A549 (cell line): Measurements from ENCODE around the gene SH3RF2. TPM values are rescaled to one million over a fixed set of nuclear protein-coding genes. Genes with fewer than 3 reads are reported as not detected.
A peak's percentile ranks its signal among the peaks of the same experiment; 100 is the strongest.

Experiments used
- ATAC-seq, 2 experiments: fragments of 200-7000 bp in 1 of 2; fragments of >200 bp in 1 of 2; cut with Nextera tagmentation in 1 of 2; cut with Tn5 transposase in 1 of 2; 3 replicates each; pipeline versions ENCODE4 v1.8.0 to v1.9.1; 2018 to 2020; ENCODE audit warnings: mild to moderate bottlenecking in 1 of 2, moderate library complexity in 1 of 2
- CTCF ChIA-PET: fragments of 300-600 bp; sonication (Branson Sonifier 250); formaldehyde crosslinking; extraction: SDS; loops from one replicate; lab custom pipeline; 2021; ENCODE audit warnings: antibody characterized with exemption, inconsistent platforms; lab: Yijun Ruan, JAX
- POLR2A ChIA-PET: fragments of 350-600 bp; formaldehyde crosslinking; extraction: SDS; loops from one replicate; lab custom pipeline; 2021; ENCODE audit warnings: antibody characterized with exemption, inconsistent platforms; lab: Yijun Ruan, JAX
- DNase-seq, 2 experiments: peaks; one replicate each; pipeline versions ENCODE4 v3.0.0 to v3.0.0-alpha.2; 2011 to 2016; ENCODE audit warnings: low read depth in 1 of 2, low spot score in 1 of 2
- FAIRE-seq: peaks from 2 replicates; lab custom pipeline; 2011; peaks lifted over from hg19 to GRCh38; lab: Jason Lieb, UNC
- H3K27ac ChIP-seq, 2 experiments: fragments of >200 bp; sonication (Bioruptor Twin); formaldehyde crosslinking; 3 replicates each; pipeline ENCODE4 v1.5.1; 2016 to 2017
- H3K4me1 ChIP-seq: fragments of >200 bp; sonication (Bioruptor Twin); formaldehyde crosslinking; 3 replicates; pipeline ENCODE4 v1.6.1; 2016
- H3K4me2 ChIP-seq: fragments of >200 bp; sonication (Bioruptor Twin); formaldehyde crosslinking; 3 replicates; pipeline ENCODE4 v1.6.1; 2016
- H3K4me3 ChIP-seq: fragments of >200 bp; sonication (Bioruptor Twin); formaldehyde crosslinking; 3 replicates; pipeline ENCODE4 v1.5.1; 2016
- H3K9me3 ChIP-seq: fragments of >200 bp; sonication (Bioruptor Twin); formaldehyde crosslinking; 3 replicates; pipeline ENCODE4 v1.6.1; 2016
- CEBPB ChIP-seq, 2 experiments: fragments of >200 bp in 1 of 2; sonication (Bioruptor Twin) in 1 of 2; formaldehyde crosslinking in 1 of 2; IDR thresholded peaks; 2 replicates each; pipeline ENCODE4 v1.6.1; 2012 to 2016
- CTCF ChIP-seq: fragments of >200 bp; sonication (Bioruptor Twin); formaldehyde crosslinking; IDR thresholded peaks from 3 replicates; pipeline ENCODE4 v1.5.1; 2016
- FOSL2 ChIP-seq, 2 experiments: fragments of 450-650 bp in 1 of 2; fragments of >200 bp in 1 of 2; sonication (Bioruptor Twin) in 1 of 2; formaldehyde crosslinking; IDR thresholded peaks; 2 replicates each; pipeline versions ENCODE4 v1.5.0 to v1.6.1; 2016 to 2020; ENCODE audit warnings: mild to moderate bottlenecking in 1 of 2, moderate library complexity in 1 of 2
- GATA3 ChIP-seq: IDR thresholded peaks from 2 replicates; pipeline ENCODE4 v1.6.1; 2012; ENCODE audit warnings: borderline replicate concordance
- HEYL ChIP-seq: fragments of 250-450 bp; sonication (Bioruptor Pico); IDR thresholded peaks from 2 replicates; pipeline ENCODE4 v1.8.0; 2021; ENCODE audit warnings: mild to moderate bottlenecking, moderate library complexity
- HMGXB4 ChIP-seq: fragments of 250-450 bp; sonication (Bioruptor Pico); IDR thresholded peaks from 2 replicates; pipeline ENCODE4 v1.5.0; 2021; ENCODE audit warnings: mild to moderate bottlenecking, moderate library complexity, borderline replicate concordance
- HOXA7 ChIP-seq: fragments of 250-450 bp; sonication (Bioruptor Pico); IDR thresholded peaks from 2 replicates; pipeline ENCODE4 v1.5.0; 2020; ENCODE audit warnings: mild to moderate bottlenecking, moderate library complexity
- HOXB13 ChIP-seq: fragments of 250-450 bp; sonication (Bioruptor Pico); IDR thresholded peaks from 2 replicates; pipeline ENCODE4 v1.5.0; 2020; ENCODE audit warnings: low read depth, mild to moderate bottlenecking, moderate library complexity
- JUNB ChIP-seq: fragments of >200 bp; sonication (Bioruptor Twin); formaldehyde crosslinking; IDR thresholded peaks from 2 replicates; pipeline ENCODE4 v1.6.1; 2016
- MAX ChIP-seq: IDR thresholded peaks from 2 replicates; pipeline ENCODE4 v1.6.1; 2012
- MAZ ChIP-seq: fragments of 150-350 bp; IDR thresholded peaks from 2 replicates; pipeline ENCODE4 v1.6.1; 2014; ENCODE audit warnings: antibody characterized with exemption, low read depth, low read length, borderline replicate concordance
- RAD21 ChIP-seq, 2 experiments: fragments of >200 bp in 1 of 2; sonication (Bioruptor Twin) in 1 of 2; formaldehyde crosslinking in 1 of 2; IDR thresholded peaks in 1 of 2; conservative IDR thresholded peaks in 1 of 2; 2 replicates in 1 of 2; 3 replicates in 1 of 2; pipeline ENCODE4 v1.6.1; 2012 to 2018; ENCODE audit warnings: inconsistent platforms in 1 of 2
- RFX5 ChIP-seq: fragments of 450-650 bp; IDR thresholded peaks from 2 replicates; pipeline ENCODE4 v1.7.1; 2014; ENCODE audit warnings: antibody characterized with exemption, mild to moderate bottlenecking, moderate library complexity
- SMC3 ChIP-seq: fragments of >200 bp; sonication (Bioruptor Twin); formaldehyde crosslinking; IDR thresholded peaks from 3 replicates; pipeline ENCODE4 v1.6.1; 2018; ENCODE audit warnings: inconsistent platforms
- SREBF2 ChIP-seq: fragments of 450-650 bp; IDR thresholded peaks from 2 replicates; pipeline ENCODE4 v1.6.1; 2014; ENCODE audit warnings: mild to moderate bottlenecking, moderate library complexity
- ZC3H11A ChIP-seq: fragments of 450-650 bp; IDR thresholded peaks from 2 replicates; pipeline ENCODE4 v1.6.1; 2014; ENCODE audit warnings: antibody characterized with exemption, mild to moderate bottlenecking
- ZFP36 ChIP-seq: fragments of 450-650 bp; IDR thresholded peaks from 2 replicates; pipeline ENCODE4 v1.6.1; 2014; ENCODE audit warnings: borderline replicate concordance; ENCODE audit not compliant: partially characterized antibody
- WGBS: methylation state at CpG from one replicate; pipeline ENCODE4 v1.1.6; 2017; ENCODE audit errors: missing lambda C conversion rate; 5-methylcytosine and 5-hydroxymethylcytosine counted together
- polyA plus RNA-seq, 4 experiments: library from polyadenylated mRNA; depleted of rRNA in 3 of 4; stranded (reverse); fragments of >200 nt; fragmentation: RNase III in 1 of 4; extraction: RNeasy Plus Mini Kit Qiagen cat#74134 plus additional on column Dnase treatment in 1 of 4; gene quantifications; 2 replicates in 3 of 4; 3 replicates in 1 of 4; pipeline ENCODE4 v1.2.3, GENCODE V29; 2011 to 2017
- TF ChIP-seq, protein P1 (sequence below): IDR thresholded peaks from 2 replicates; pipeline ENCODE4 v1.6.1; 2012; ENCODE audit warnings: low read depth, borderline replicate concordance
- TF ChIP-seq, protein P2 (sequence below): fragments of 150-350 bp; IDR thresholded peaks from 2 replicates; pipeline ENCODE4 v1.6.1; 2014; ENCODE audit warnings: low read depth, mild to moderate bottlenecking, low read length
- TF ChIP-seq, protein P3 (sequence below): fragments of 450-650 bp; IDR thresholded peaks from 2 replicates; pipeline ENCODE4 v1.6.1; 2014; ENCODE audit warnings: antibody characterized with exemption

Gene SH3RF2
- polyA plus RNA-seq, 2 of the 4 experiments (the other 2 are of a cell fraction), result 4.1 to 6.0 TPM

DNA sequence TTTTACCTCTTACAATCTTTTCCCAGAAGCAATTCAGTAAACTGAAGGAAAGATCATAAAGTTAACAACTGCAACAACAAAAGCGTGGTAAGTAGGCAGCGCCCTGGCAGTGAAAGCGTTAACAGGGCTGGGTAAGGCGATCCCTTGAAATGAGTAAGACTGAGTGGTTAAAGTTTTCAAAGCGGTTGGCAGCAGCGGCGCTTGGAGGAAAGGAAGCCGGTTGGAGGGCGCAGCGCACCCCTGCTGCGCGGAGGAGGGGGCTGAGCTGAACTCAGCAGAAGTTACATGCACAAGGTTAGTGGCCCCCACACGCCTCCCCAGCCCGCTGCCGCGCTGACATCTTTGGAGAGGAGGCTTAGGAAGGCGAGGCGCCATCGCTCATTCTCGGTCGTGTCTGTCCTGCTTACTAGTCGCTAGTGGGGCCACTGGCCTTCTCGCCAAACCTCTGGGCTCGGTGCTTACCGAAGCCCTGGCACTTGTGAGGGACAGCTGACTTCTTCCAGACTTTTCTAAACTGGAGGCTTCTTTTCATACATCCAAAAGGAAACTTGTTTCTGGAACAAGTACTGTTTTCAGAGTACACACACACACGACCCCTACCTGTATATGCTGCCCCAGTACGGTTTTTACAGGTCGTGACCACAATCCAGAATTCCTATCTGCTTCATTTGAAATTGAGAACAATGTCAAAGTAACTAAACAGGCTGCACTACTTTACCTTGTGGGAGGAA, at the start of gene SH3RF2 (continued):
- TF ChIP-seq FOSL2 (IDR thresholded peaks at IDR 0.05), result 0 out of 2 replicates have a peak, but pooled peaks have one; percentile 8
- TF ChIP-seq FOSL2 (CRISPR knock-in tag; IDR thresholded peaks at IDR 0.05), result peak; percentile 59

DNA sequence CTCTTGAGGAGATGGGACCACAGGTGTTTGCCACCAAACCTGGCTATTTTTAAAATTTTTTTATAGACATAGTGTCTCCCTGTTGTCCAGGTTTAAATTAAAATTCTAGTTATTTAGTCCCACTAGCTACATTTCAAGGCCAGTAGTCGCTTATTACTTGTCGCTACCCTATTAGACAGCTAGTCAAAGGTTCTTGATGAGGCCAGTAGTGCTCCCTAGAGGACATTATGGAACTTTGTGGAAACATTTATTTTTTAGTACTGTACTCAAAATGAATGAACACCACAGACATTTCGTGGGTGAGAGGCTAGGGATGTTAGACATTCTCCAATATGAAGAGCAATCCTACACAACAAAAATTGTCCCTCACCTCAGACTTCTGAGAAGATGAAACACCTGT, 49.2 kb upstream of the SH3RF2 start:
- no peak overlapping the region for H3K4me3 ChIP-seq
- FAIRE-seq (no peak), ATAC-seq (peak in 1 of 2 experiments; percentile 59; a peak in 2 of 6 replicates), DNase-seq (peak in 1 of 2 experiments; percentile 18)
- H3K4me2 ChIP-seq, result no peak overlapping the region
- CTCF ChIA-PET, result interaction anchor here (0.7 to 3.3 kb wide), 12 partner anchors 10 to 701 kb away, joined by 3 to 14 read pairs (median 4); partner anchors contain the start of gene PRELID2
- POLR2A ChIA-PET, result interaction anchor here (0.6 kb wide), 1 partner anchor 203 kb away, joined by 3 read pairs; no protein-coding TSS in a partner anchor
- 56% methylated on average over 3 of the region's 3 CpGs for WGBS
- H3K27ac ChIP-seq, result no peak overlapping the region
- H3K4me1 ChIP-seq, result no peaks in the 10 kb centered on the region
- H3K9me3 ChIP-seq, result peaks cover 21% of the 10 kb centered on the region; the same call in 2 of the 3 replicates
- TF ChIP-seq RAD21 (conservative IDR thresholded peaks at IDR 0.05 in 1 of 2, IDR thresholded peaks at IDR 0.05 in 1 of 2) (0 out of 5 replicates have a peak, but pooled peaks of 1 of the 2 experiments have one; percentile 19), ZFP36 (no peak)

DNA sequence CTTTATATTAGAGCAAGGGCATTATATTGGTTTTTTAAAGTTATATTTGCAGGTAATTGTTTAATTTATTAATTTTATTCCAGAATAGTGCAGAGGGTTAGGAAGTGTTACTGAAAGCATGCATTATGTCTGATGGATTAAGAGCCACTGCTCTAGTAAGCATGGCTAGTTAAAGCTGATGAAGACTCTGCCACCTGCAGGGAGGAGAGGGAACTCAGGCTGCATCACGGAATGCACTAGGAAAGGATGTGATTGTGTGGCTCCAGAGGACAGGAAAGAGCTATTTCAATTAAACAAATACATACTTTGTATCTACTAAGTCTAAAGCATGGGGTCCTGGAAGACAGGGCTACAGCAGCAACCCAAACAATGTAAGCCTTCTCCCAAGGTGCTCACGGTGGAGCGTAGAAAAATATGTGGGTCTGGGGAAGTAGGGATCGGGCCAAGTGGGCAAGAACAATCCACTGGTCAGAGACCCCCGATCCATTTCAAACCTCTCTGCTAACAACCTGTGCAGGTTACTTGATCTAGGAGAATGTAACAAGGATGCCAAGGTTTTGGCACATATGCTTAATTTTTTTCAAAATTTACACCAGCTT, 48.3 kb upstream of the SH3RF2 start:
- peak; percentile 97 to 98 for ATAC-seq
- peak; percentile 40 to 53 for DNase-seq
- ChIA-PET POLR2A (interaction anchor here (0.6 kb wide), 1 partner anchor 52 kb away, joined by 3 read pairs; no protein-coding TSS in a partner anchor), CTCF (interaction anchor here (0.6 to 3.3 kb wide), 21 partner anchors 10 to 1684 kb away, joined by 3 to 14 read pairs (median 4); partner anchors contain the start of gene PRELID2)
- Histone ChIP-seq H3K4me1 (no peaks in the 10 kb centered on the region), H3K4me2 (no peak overlapping the region), H3K9me3 (peaks cover 21% of the 10 kb centered on the region; the same call in 2 of the 3 replicates)
- peak; percentile 87 for FAIRE-seq
- WGBS, result 52% methylated on average over 5 of the region's 5 CpGs
- no peak for TF ChIP-seq SREBF2
- peak; percentile 47 to 62; a peak in 4 of 5 replicates for TF ChIP-seq RAD21 (conservative IDR thresholded peaks at IDR 0.05 in 1 of 2, IDR thresholded peaks at IDR 0.05 in 1 of 2)
- TF ChIP-seq SMC3, result peak; percentile 50; the same call in 2 of the 3 replicates
- peak; percentile 54 for TF ChIP-seq CTCF
- no peak for TF ChIP-seq MAX
- no peak for TF ChIP-seq HOXB13
- TF ChIP-seq RFX5, result no peak
- no peak for TF ChIP-seq MAZ
- TF ChIP-seq, all 56 proteins: peak for 3
- Histone ChIP-seq H3K27ac (no peak overlapping the region), H3K4me3 (no peak overlapping the region)

GRCh38 chr5:145889611-145890010, 46.8 kb upstream of the SH3RF2 start:
- H3K4me3 ChIP-seq, result no peak overlapping the region
- no peak for ATAC-seq
- 62% methylated on average over 2 of the region's 2 CpGs for WGBS
- FAIRE-seq, result no peak
- H3K4me2 ChIP-seq, result no peak overlapping the region
- no peak for DNase-seq
- no peaks in the 10 kb centered on the region for H3K4me1 ChIP-seq
- no peak overlapping the region for H3K27ac ChIP-seq
- peaks cover 21% of the 10 kb centered on the region; the same call in 2 of the 3 replicates for H3K9me3 ChIP-seq
- CTCF ChIA-PET, result interaction anchor here (1.4 to 3.3 kb wide), 5 partner anchors 13 to 1686 kb away, joined by 3 to 14 read pairs (median 6); no protein-coding TSS in a partner anchor
- POLR2A ChIA-PET, result interaction anchor here (0.6 kb wide), 1 partner anchor 210 kb away, joined by 7 read pairs; no protein-coding TSS in a partner anchor
- TF ChIP-seq SMC3 (no peak), MAX (no peak), HMGXB4 (no peak), GATA3 (no peak), MAZ (no peak), ZC3H11A (no peak), CEBPB (IDR thresholded peaks at IDR 0.05) (no peak), HEYL (CRISPR knock-in tag) (no peak), JUNB (no peak), HOXA7 (no peak)
- TF ChIP-seq, protein P1, sequence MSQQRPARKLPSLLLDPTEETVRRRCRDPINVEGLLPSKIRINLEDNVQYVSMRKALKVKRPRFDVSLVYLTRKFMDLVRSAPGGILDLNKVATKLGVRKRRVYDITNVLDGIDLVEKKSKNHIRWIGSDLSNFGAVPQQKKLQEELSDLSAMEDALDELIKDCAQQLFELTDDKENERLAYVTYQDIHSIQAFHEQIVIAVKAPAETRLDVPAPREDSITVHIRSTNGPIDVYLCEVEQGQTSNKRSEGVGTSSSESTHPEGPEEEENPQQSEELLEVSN, result no peak
- TF ChIP-seq, protein P2, sequence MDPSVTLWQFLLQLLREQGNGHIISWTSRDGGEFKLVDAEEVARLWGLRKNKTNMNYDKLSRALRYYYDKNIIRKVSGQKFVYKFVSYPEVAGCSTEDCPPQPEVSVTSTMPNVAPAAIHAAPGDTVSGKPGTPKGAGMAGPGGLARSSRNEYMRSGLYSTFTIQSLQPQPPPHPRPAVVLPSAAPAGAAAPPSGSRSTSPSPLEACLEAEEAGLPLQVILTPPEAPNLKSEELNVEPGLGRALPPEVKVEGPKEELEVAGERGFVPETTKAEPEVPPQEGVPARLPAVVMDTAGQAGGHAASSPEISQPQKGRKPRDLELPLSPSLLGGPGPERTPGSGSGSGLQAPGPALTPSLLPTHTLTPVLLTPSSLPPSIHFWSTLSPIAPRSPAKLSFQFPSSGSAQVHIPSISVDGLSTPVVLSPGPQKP, result no peak
- TF ChIP-seq, protein P3, sequence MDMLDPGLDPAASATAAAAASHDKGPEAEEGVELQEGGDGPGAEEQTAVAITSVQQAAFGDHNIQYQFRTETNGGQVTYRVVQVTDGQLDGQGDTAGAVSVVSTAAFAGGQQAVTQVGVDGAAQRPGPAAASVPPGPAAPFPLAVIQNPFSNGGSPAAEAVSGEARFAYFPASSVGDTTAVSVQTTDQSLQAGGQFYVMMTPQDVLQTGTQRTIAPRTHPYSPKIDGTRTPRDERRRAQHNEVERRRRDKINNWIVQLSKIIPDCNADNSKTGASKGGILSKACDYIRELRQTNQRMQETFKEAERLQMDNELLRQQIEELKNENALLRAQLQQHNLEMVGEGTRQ, result no peak
